IMR-90 (cell line): Measurements from ENCODE around the gene ST7. TPM values are rescaled to one million over a fixed set of nuclear protein-coding genes. Genes with fewer than 3 reads are reported as not detected.

Experiments used
- ATAC-seq: fragments of 200-7000 bp; cut with Tn5 transposase; 2 replicates; pipeline ENCODE4 v1.9.1; 2020; ENCODE audit warnings: low read depth, mild to moderate bottlenecking, moderate library complexity
- BruUV-seq: library from RNA; stranded (reverse); fragments of 400-500 nt; replicated peaks from 2 replicates; lab custom pipeline; 2021; lab: Mats Ljungman, UMichigan
- CTCF ChIA-PET: fragments of 300-600 bp; formaldehyde crosslinking; extraction: SDS; loops from one replicate; lab custom pipeline; 2021; ENCODE audit warnings: antibody characterized with exemption; lab: Yijun Ruan, JAX
- POLR2A ChIA-PET: fragments of 300-600 bp; sonication (Branson Sonifier 250); formaldehyde crosslinking; loops from one replicate; lab custom pipeline; 2022; ENCODE audit warnings: antibody characterized with exemption; ENCODE audit not compliant: unreplicated experiment; lab: Charles Lee
- DNase-seq: peaks from one replicate; pipeline ENCODE4 v3.0.0; 2013
- H2AFZ ChIP-seq: replicated peaks from 2 replicates; pipeline ENCODE3; 2013; ENCODE audit warnings: low read length, mild to moderate bottlenecking; ENCODE audit not compliant: poor library complexity
- H2AK5ac ChIP-seq: 2 replicates; pipeline ENCODE4 v1.6.1; 2013; ENCODE audit warnings: low read depth, low read length, inconsistent platforms
- H2AK9ac ChIP-seq: replicated peaks from 2 replicates; pipeline ENCODE3; 2013; ENCODE audit warnings: mild to moderate bottlenecking, low read depth, low read length, moderate library complexity; ENCODE audit not compliant: poor library complexity
- H2BK120ac ChIP-seq: 2 replicates; pipeline ENCODE4 v1.6.1; 2013; ENCODE audit warnings: low read depth, low read length, inconsistent platforms
- H2BK15ac ChIP-seq: 3 replicates; pipeline ENCODE4 v1.6.1; 2013; ENCODE audit warnings: low read depth, low read length, inconsistent platforms
- H2BK20ac ChIP-seq: 2 replicates; pipeline ENCODE4 v1.6.1; 2013; ENCODE audit warnings: low read depth, mild to moderate bottlenecking, inconsistent platforms, low read length, moderate library complexity
- H2BK5ac ChIP-seq: 2 replicates; pipeline ENCODE4 v1.6.1; 2013; ENCODE audit warnings: mild to moderate bottlenecking, low read depth, low read length, inconsistent platforms; ENCODE audit not compliant: poor library complexity, severe bottlenecking
- H3K14ac ChIP-seq: replicated peaks from 2 replicates; pipeline ENCODE4 v1.6.1; 2013; ENCODE audit warnings: low read depth, low read length, inconsistent platforms
- H3K18ac ChIP-seq: 2 replicates; pipeline ENCODE4 v1.6.1; 2013; ENCODE audit warnings: low read depth, low read length, control low read depth
- H3K23ac ChIP-seq: 2 replicates; pipeline ENCODE4 v1.6.1; 2013; ENCODE audit warnings: low read depth, low read length, inconsistent platforms
- H3K27ac ChIP-seq: 2 replicates; pipeline ENCODE4 v1.5.1; 2013; ENCODE audit warnings: mild to moderate bottlenecking, control low read depth, low read length; ENCODE audit not compliant: insufficient read depth
- H3K27me3 ChIP-seq: 2 replicates; pipeline ENCODE4 v1.6.1; 2013; ENCODE audit warnings: low read length; ENCODE audit not compliant: control insufficient read depth, insufficient read depth
- H3K36me3 ChIP-seq: 2 replicates; pipeline ENCODE4 v1.6.1; 2013; ENCODE audit warnings: low read length, mixed read lengths; ENCODE audit not compliant: control insufficient read depth, insufficient read depth
- H3K4ac ChIP-seq: 2 replicates; pipeline ENCODE4 v1.6.1; 2013; ENCODE audit warnings: low read depth, low read length, inconsistent platforms
- H3K4me1 ChIP-seq: 2 replicates; pipeline ENCODE4 v1.6.1; 2013; ENCODE audit warnings: low read length, mixed read lengths; ENCODE audit not compliant: control insufficient read depth, insufficient read depth
- H3K4me2 ChIP-seq: 2 replicates; pipeline ENCODE4 v1.6.1; 2013; ENCODE audit warnings: low read depth, mild to moderate bottlenecking, control low read depth, low read length, moderate library complexity
- H3K4me3 ChIP-seq: 2 replicates; pipeline ENCODE4 v1.5.1; 2013; ENCODE audit warnings: low read depth, mild to moderate bottlenecking, control low read depth, low read length, moderate library complexity; ENCODE audit not compliant: insufficient read depth
- H3K56ac ChIP-seq: 2 replicates; pipeline ENCODE4 v1.6.1; 2013; ENCODE audit warnings: low read length, inconsistent platforms; ENCODE audit not compliant: insufficient read depth; ENCODE audit errors: extremely low read depth
- H3K79me1 ChIP-seq, 2 experiments: 2 replicates each; pipeline ENCODE4 v1.6.1; 2013; ENCODE audit warnings: low read length in 2 of 2, inconsistent platforms in 1 of 2, low read depth in 1 of 2
- H3K9ac ChIP-seq: 2 replicates; pipeline ENCODE4 v1.6.1; 2013; ENCODE audit warnings: low read depth, low read length, control low read depth
- H3K9me1 ChIP-seq: 2 replicates; pipeline ENCODE4 v1.6.1; 2013; ENCODE audit warnings: low read length, inconsistent platforms; ENCODE audit not compliant: insufficient read depth
- H3K9me3 ChIP-seq: 2 replicates; pipeline ENCODE4 v1.6.1; 2013; ENCODE audit warnings: low read length; ENCODE audit not compliant: control insufficient read depth, insufficient read depth
- H4K20me1 ChIP-seq: 2 replicates; pipeline ENCODE4 v1.6.1; 2013; ENCODE audit warnings: low read length, inconsistent platforms; ENCODE audit not compliant: insufficient read depth
- H4K5ac ChIP-seq: 2 replicates; pipeline ENCODE4 v1.6.1; 2013; ENCODE audit warnings: mild to moderate bottlenecking, low read depth, low read length, control low read depth
- H4K8ac ChIP-seq, 2 experiments: 2 replicates each; pipeline ENCODE4 v1.6.1; 2013; ENCODE audit warnings: low read depth in 2 of 2, low read length in 2 of 2, control low read depth in 1 of 2, inconsistent platforms in 1 of 2
- H4K91ac ChIP-seq: 2 replicates; pipeline ENCODE4 v1.6.1; 2013; ENCODE audit warnings: low read depth, low read length, inconsistent platforms; ENCODE audit not compliant: insufficient read depth
- CEBPB ChIP-seq: IDR thresholded peaks from 2 replicates; pipeline ENCODE4 v1.6.1; 2012; ENCODE audit warnings: low read depth, low read length, improper control_type of control experiment
- ELK1 ChIP-seq: fragments of 150-350 bp; IDR thresholded peaks from 2 replicates; pipeline ENCODE4 v1.6.1; 2016; ENCODE audit warnings: low read depth, mild to moderate bottlenecking, low read length, moderate library complexity, borderline replicate concordance
- FOS ChIP-seq: fragments of 150-350 bp; IDR thresholded peaks from 2 replicates; pipeline ENCODE4 v1.6.1; 2016; ENCODE audit warnings: low read depth, low read length
- MAFK ChIP-seq: IDR thresholded peaks from 2 replicates; pipeline ENCODE4 v1.6.1; 2012; ENCODE audit warnings: low read depth, low read length, improper control_type of control experiment
- MAZ ChIP-seq: IDR thresholded peaks from 2 replicates; pipeline ENCODE4 v1.6.1; 2012; ENCODE audit warnings: low read depth, mild to moderate bottlenecking, low read length, improper control_type of control experiment, moderate library complexity, borderline replicate concordance
- MXI1 ChIP-seq: IDR thresholded peaks from 2 replicates; pipeline ENCODE4 v1.6.1; 2012; ENCODE audit warnings: low read depth, mild to moderate bottlenecking, low read length, moderate library complexity, borderline replicate concordance
- POLR2A ChIP-seq: IDR thresholded peaks from 2 replicates; pipeline ENCODE4 v1.6.1; 2012; ENCODE audit warnings: mild to moderate bottlenecking, low read depth, low read length
- RAD21 ChIP-seq: IDR thresholded peaks from 2 replicates; pipeline ENCODE4 v1.6.1; 2012; ENCODE audit warnings: low read length, improper control_type of control experiment
- RCOR1 ChIP-seq: IDR thresholded peaks from 2 replicates; pipeline ENCODE4 v1.6.1; 2012; ENCODE audit warnings: mild to moderate bottlenecking, low read length, improper control_type of control experiment; ENCODE audit not compliant: insufficient replicate concordance
- RFX5 ChIP-seq: IDR thresholded peaks from 2 replicates; pipeline ENCODE4 v1.8.0; 2012; ENCODE audit warnings: low read depth, mild to moderate bottlenecking, low read length, moderate library complexity
- WGBS, 2 experiments: methylation state at CpG; one replicate each; pipeline versions ENCODE4 v1.1.5 to v1.1.7; 2013; ENCODE audit warnings: missing lambda C conversion rate in 2 of 2; ENCODE audit not compliant: insufficient read length in 1 of 2; ENCODE audit errors: extremely low coverage in 2 of 2; 5-methylcytosine and 5-hydroxymethylcytosine counted together
- dilution Hi-C: fragments of 300-500 bp; cut with HindIII; formaldehyde crosslinking; loops from one replicate; pipeline ENCODE4 v1.14.3; 2018; ENCODE audit warnings: low sequenced_read_pairs; ENCODE audit not compliant: unreplicated experiment
- in situ Hi-C: fragments of 300-500 bp; cut with MboI; formaldehyde crosslinking; loops from 3 replicates; pipeline ENCODE4 v1.14.3; 2019; ENCODE audit warnings: low sequenced_read_pairs, inconsistent platforms, mixed read lengths
- intact Hi-C: fragments of 100-400 bp; cut with micrococcal nuclease; formaldehyde crosslinking; loops from 2 replicates; pipeline ENCODE4 v1.10.0; 2022
- polyA plus RNA-seq, 3 experiments: library from polyadenylated mRNA; depleted of rRNA; stranded (reverse); fragments of >200 nt; gene quantifications; 2 replicates each; pipeline ENCODE4 v1.2.3, GENCODE V29; 2012; ENCODE audit warnings: low replicate concordance in 1 of 3
- total RNA-seq: library from RNA; depleted of rRNA; stranded (reverse); fragments of >200 nt; gene quantifications from 2 replicates; pipeline ENCODE4 v1.2.3, GENCODE V29; 2012
- TF ChIP-seq, protein P1 (sequence below): fragments of 150-350 bp; IDR thresholded peaks from 2 replicates; pipeline ENCODE4 v1.6.1; 2017; ENCODE audit warnings: mild to moderate bottlenecking, antibody characterized with exemption, low read length, low read depth
- TF ChIP-seq, protein P2 (sequence below): conservative IDR thresholded peaks from 2 replicates; pipeline ENCODE4 v1.5.1; 2012; ENCODE audit warnings: mild to moderate bottlenecking, low read depth, low read length, improper control_type of control experiment

ST7 gene
- total and polyA plus RNA-seq, 2 of the 4 experiments (the other 2 are of a cell fraction) = 18.6 to 26.0 TPM

GRCh38 chr7:116938678-116939077 lies 14.6 kb upstream of the ST7 start:
- TF ChIP-seq CEBPB (no peak), MAZ (no peak), RCOR1 (no peak), POLR2A (no peak), FOS (no peak), RFX5 (no peak), ELK1 (no peak), RAD21 (no peak), MAFK (no peak), MXI1 (no peak)
- TF ChIP-seq, protein P1, sequence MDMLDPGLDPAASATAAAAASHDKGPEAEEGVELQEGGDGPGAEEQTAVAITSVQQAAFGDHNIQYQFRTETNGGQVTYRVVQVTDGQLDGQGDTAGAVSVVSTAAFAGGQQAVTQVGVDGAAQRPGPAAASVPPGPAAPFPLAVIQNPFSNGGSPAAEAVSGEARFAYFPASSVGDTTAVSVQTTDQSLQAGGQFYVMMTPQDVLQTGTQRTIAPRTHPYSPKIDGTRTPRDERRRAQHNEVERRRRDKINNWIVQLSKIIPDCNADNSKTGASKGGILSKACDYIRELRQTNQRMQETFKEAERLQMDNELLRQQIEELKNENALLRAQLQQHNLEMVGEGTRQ = no peak
- TF ChIP-seq, protein P2, sequence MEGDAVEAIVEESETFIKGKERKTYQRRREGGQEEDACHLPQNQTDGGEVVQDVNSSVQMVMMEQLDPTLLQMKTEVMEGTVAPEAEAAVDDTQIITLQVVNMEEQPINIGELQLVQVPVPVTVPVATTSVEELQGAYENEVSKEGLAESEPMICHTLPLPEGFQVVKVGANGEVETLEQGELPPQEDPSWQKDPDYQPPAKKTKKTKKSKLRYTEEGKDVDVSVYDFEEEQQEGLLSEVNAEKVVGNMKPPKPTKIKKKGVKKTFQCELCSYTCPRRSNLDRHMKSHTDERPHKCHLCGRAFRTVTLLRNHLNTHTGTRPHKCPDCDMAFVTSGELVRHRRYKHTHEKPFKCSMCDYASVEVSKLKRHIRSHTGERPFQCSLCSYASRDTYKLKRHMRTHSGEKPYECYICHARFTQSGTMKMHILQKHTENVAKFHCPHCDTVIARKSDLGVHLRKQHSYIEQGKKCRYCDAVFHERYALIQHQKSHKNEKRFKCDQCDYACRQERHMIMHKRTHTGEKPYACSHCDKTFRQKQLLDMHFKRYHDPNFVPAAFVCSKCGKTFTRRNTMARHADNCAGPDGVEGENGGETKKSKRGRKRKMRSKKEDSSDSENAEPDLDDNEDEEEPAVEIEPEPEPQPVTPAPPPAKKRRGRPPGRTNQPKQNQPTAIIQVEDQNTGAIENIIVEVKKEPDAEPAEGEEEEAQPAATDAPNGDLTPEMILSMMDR = no peak
- Histone ChIP-seq H4K5ac (no peak overlapping the region), H3K56ac (no peak overlapping the region), H3K27me3 (peaks cover 2% of the 10 kb centered on the region), H3K9me1 (0 out of 2 replicates have a peak, but pooled peaks cover 3% of the 10 kb centered on the region), H4K20me1 (no peaks in the 10 kb centered on the region), H2BK5ac (no peak overlapping the region), H2BK20ac (no peak overlapping the region), H2AK9ac (no peak overlapping the region), H3K23ac (no peak overlapping the region), H2BK15ac (no peak overlapping the region), H3K79me1 (no peaks in the 10 kb centered on the region), H3K4ac (no peak overlapping the region), H3K4me1 (peaks cover 4% of the 10 kb centered on the region), H2AK5ac (no peak overlapping the region), H3K9me3 (no peaks in the 10 kb centered on the region), H3K18ac (no peak overlapping the region), H2BK120ac (no peak overlapping the region), H4K8ac (no peak overlapping the region), H4K91ac (no peak overlapping the region), H3K4me2 (no peak overlapping the region), H3K4me3 (no peak overlapping the region), H3K27ac (no peak overlapping the region), H2AFZ (no peak overlapping the region), H3K36me3 (no peaks in the 10 kb centered on the region), H3K9ac (no peak overlapping the region), H3K14ac (no peak overlapping the region)
- in situ Hi-C loops (loop anchor here (10.0 to 25.0 kb wide), 2 partner anchors 446 to 774 kb away; no protein-coding TSS in a partner anchor), dilution Hi-C loops (no loop called here), intact Hi-C loops (no loop called here)
- ATAC-seq (no peak), DNase-seq (no peak)
- no TSS peak for BruUV-seq
- CTCF ChIA-PET = no interaction called here
- POLR2A ChIA-PET = no interaction called here
- WGBS, 2 experiments = no CpG with 5 or more reads among the region's 2 CpGs
